GM18507 (cell line): ENCODE results near the gene ZNF280D.
A peak's percentile ranks its signal among the peaks of the same experiment; 100 is the strongest.
"Not testable (repeated sequence)": the region's sequence is repeated elsewhere in the genome, so short reads cannot be mapped to it uniquely, and the experiment has no call there.

Source experiments
- DNase-seq: peaks from one replicate; pipeline ENCODE4 v3.0.0; 2011; ENCODE audit warnings: low read depth; ENCODE audit not compliant: insufficient read length; ENCODE audit errors: extremely low spot score
- FAIRE-seq: peaks from 2 replicates; lab custom pipeline; 2011; peaks lifted over from hg19 to GRCh38; lab: Jason Lieb, UNC

ZNF280D gene, protein sequence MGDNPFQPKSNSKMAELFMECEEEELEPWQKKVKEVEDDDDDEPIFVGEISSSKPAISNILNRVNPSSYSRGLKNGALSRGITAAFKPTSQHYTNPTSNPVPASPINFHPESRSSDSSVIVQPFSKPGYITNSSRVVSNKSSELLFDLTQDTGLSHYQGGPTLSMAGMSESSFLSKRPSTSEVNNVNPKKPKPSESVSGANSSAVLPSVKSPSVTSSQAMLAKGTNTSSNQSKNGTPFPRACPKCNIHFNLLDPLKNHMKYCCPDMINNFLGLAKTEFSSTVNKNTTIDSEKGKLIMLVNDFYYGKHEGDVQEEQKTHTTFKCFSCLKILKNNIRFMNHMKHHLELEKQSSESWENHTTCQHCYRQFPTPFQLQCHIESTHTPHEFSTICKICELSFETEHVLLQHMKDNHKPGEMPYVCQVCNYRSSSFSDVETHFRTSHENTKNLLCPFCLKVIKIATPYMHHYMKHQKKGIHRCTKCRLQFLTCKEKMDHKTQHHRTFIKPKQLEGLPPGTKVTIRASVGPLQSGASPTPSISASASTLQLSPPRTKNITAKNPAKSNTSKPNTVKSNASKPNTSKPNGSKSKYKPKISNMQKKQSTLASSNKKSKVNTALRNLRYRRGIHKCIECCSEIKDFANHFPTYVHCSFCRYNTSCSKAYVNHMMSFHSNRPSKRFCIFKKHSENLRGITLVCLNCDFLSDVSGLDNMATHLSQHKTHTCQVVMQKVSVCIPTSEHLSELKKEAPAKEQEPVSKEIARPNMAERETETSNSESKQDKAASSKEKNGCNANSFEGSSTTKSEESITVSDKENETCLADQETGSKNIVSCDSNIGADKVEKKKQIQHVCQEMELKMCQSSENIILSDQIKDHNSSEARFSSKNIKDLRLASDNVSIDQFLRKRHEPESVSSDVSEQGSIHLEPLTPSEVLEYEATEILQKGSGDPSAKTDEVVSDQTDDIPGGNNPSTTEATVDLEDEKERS

DNA sequence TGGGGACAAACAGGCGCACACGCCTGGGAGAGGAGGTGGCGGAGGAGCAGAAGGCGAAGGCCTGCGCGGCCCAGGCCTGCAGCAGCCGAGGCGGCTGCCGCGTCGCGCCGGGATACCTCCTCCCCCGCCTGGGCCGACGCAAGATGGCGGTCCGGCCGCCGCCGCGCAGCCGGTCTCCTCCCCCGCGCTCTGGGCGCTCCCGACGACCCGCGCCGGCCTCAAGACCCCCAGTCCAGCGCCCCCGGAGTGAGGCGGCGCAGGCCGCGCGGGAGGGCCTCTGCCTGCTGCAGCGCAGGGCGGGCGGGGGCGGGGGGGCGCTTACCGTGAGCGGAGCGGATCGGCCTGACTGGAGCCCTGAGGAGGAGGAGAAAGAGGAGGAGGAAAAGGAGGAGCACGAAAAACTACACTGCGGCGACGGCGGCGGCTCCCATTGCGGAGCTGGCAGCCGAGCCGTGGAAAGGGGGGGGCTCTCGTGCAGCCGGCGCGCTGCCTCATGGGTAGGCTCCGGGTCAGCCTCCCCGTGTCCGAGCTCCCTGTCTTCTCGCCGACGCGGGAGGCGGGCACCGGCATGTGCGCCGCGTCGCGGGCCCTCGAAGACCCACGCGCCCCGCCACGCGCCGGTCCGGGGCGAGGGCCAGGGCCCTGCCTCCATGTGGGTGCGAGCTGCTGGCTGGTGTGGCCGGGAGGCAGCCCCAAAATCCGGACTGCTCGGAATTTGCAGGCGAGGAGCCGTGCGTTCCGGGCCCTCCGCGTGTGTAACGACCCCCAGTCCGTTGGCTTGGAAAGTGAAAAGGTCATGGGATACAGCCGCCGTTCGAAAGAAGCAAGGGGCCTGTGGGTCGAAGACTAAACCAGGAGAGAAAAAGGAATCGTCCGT lies at the start of gene ZNF280D:
Gene ZNF280D (minus strand): TSS at position 374 of the 877 bp plus-strand sequence. CDS start 26,400 bp downstream, outside the sequence.
- FAIRE-seq (peak; percentile 67), DNase-seq (peak; percentile 77)

DNA sequence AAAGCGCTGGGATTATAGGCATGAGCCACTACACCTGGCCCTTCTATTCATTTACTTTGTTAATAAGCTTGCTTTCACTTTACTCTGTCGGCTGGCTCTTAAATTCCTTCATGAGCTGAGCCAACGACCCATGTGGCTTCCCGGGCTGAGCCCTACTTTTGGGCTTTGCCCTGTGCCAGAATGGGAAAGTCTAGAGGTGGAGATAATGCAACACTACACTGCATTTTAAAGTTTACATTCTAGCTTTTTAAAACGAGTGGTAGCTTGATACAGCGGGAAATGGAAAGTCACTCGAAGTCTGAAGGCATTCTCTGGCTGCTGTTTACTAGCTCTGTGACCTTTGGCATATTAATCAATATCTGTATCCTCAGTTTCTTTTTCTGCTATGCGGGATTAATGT lies 49.0 kb upstream of the ZNF280D start:
- no peak for FAIRE-seq

DNA sequence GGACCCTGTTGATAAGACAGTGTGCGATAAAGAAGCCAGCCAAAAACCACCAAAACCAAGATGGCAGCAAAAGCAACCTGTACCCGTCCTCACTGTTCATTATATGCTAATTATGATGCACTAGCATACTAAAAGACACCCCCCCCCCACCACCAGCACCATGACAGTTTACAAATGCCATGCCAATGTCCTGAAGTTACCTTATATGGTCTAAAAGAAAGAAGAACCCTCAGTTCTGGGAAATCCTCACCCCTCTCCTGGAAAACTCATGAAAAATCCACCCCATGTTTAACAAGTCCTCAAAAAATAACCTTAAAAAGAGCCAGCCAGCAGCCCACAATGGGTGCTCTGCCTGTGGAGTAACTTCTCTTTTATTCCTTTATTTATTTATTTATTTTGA lies 48.4 kb upstream of the ZNF280D start:
- DNase-seq = no peak
- FAIRE-seq = no peak

More for the DNA sequence above, 49.0 kb upstream of the ZNF280D start:
- DNase-seq = no peak

DNA sequence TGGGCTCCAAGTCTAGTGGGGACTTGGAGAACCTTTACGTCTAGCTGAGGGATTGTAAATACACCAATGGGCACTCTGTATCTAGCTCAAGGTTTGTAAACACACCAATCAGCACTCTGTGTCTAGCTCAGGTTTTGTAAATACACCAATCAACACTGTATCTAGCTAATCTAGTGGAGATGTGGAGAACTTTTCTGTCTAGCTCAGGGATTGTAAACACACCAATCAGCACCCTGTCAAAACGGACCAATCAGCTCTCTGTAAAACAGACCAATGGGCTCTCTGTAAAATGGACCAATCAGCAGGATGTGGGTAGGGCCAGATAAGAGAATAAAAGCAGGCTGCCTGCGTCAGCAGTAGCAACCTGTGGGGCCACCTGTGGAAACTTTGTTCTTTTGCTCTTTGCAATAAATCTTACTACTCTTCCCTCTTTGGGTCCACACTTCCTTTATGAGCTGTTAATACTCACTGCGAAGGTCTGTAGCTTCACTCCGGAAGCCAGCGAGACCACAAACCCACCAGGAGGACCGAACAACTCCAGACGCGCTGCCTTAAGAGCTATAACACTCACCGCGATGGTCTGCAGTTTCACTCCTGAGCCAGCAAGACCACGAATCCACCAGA lies 46.9 kb upstream of the ZNF280D start:
- not testable (repeated sequence) for FAIRE-seq

DNA sequence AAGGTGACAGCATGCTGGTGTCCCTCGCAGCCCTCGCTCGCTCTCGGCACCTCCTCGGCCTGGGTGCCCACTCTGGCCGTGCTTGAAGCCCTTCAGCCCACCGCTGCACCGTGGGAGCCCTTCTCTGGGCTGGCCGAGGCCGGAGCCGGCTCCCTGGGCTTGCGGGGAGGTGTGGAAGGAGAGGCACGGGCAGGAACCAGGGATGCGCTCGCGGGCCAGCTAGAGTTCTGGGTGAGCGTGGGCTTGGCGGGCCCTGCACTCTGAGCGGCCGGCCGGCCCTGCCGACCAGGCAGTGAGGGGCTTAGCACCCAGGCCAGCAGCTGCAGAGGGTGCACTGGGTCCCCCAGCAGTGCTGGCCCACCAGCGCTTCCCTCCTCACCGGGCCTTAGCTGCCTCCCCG lies 46.1 kb upstream of the ZNF280D start:
- FAIRE-seq = not testable (repeated sequence)

More for the DNA sequence above, 46.9 kb upstream of the ZNF280D start:
- not testable (repeated sequence) for DNase-seq

DNA sequence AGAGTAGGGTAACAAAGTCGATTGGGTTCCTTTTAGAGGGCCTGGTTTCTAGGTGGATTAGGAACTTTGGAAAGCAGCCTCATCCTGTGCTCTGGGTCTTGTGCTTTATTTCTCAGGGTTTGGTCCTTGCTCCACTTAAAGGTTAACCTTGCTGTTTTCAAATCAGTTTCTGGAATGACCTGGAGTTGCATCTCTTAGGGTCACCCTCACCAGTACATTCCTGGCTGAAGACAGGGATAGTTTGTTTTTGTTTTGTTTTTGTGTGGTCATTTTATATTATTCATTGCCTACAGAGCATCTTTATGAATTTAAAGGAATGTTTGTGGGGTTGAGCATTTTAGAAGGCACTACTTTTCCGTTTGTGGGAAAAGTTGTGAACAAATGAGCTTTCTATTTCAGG lies 45.5 kb upstream of the ZNF280D start:
- DNase-seq (no peak), FAIRE-seq (no peak)

More for the DNA sequence above, 46.1 kb upstream of the ZNF280D start:
- not testable (repeated sequence) for DNase-seq

DNA sequence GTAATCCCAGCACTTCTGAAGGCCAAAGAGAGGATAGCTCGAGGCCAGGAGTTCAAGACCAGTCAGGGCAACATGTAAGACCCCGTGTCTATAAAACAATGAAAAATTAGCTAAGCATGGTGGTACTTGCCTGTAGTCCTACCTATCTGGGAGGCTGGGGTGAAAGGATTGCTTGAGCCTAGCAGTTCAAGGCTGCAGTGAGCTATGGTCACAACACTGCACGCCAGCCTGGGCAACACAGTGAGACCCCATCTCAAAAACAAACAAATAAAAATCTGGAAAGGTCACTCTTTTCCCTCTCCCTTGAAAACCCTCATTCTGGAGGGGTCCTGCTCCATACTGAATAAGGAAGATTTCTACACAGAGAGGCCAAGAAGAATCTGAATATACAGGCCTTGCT lies 43.5 kb upstream of the ZNF280D start:
- FAIRE-seq (no peak), DNase-seq (no peak)

DNA sequence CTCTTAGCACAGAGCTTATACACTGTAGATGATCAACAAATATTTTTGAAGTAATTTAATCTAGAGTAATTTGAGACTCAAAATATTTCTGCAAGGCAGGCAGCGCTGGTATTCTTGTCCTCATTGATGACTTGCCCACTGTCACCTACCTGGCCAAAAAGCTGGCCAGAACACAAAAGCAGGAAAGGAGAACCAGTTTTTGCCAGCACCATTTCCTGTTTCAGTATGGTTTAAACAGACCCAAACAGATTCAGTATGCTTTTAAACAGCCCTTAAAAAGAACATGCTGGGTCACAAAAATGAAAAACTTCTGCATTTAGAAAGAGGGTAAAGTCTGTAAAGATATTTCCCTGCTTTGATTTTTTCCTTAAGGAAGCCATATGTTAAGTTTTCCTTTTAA lies 42.3 kb upstream of the ZNF280D start:
- DNase-seq (no peak), FAIRE-seq (no peak)

DNA sequence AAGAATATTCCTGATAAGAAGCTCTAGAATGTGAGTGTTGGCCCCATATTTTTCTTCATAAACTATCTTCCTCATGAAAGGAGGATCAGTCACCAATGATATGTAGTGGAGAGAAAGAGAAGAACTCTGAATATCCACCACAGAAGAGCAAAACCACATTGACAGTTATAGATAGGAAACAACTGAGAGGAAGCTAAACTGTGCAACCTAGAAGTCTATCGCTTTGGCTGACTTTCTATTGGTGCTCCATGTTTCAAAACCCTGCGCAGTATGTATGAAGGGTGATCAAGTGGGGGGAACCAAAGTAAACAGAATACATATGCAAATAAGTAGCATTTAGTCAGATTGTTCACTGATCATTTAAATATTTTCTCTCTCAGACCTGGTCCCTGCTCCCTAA lies 41.0 kb upstream of the ZNF280D start:
- FAIRE-seq = no peak

DNA sequence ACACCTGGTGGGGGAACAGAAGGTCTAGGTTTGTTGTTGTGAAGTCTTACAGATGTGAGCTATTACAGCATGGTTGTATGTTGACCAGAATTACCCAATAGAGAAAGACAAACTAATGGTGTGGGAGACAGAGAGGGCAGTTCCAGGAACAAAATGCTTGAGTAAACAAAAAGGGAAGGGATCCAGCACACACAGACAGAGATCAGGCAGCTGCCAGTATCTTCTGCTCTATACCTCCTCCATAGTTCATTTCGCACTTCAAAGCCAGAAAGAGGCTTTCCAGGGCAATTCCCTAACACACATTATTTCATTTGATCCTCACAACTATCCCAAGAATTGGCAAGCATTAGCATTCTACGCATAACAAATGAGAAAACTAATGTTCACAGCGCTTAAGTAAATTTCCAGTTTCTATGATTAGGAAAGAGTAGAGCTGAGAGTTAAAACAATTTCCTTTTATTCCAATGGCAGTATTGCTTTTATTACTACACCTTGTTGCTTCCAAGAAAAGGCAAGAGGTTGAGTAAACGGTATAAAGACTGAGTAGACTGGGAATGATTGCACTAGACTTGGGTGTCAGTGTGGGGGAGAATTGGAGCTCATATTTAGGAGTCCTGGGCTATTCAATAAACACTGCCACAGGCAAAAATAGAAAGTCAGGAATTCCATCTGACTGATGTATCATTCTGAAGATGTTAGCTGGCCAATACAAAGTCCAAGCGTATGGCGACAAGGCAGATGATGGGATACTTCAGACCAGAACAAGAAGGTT lies 39.7 kb upstream of the ZNF280D start:
- DNase-seq = no peak
- no peak for FAIRE-seq

More for the DNA sequence above, 41.0 kb upstream of the ZNF280D start:
- DNase-seq = no peak

DNA sequence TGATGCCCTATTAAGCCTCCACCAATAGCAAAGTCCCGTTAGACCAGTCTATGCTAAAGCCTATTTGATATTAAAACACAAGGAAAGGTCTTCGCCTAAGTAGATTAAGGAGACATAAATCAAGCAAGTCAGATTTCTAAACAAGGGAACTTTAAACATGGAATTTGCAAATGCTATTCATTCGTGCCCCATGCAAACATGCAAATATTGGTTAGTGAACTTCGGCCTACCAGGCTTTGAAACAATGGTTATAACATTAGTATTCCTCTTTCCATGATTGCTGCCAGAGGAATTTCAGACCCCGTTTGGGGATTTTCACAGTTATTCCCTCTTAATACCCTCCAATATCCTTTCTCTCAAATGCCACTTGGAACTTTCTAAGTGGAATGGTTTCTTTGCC lies 36.9 kb upstream of the ZNF280D start:
- FAIRE-seq (no peak), DNase-seq (no peak)

DNA sequence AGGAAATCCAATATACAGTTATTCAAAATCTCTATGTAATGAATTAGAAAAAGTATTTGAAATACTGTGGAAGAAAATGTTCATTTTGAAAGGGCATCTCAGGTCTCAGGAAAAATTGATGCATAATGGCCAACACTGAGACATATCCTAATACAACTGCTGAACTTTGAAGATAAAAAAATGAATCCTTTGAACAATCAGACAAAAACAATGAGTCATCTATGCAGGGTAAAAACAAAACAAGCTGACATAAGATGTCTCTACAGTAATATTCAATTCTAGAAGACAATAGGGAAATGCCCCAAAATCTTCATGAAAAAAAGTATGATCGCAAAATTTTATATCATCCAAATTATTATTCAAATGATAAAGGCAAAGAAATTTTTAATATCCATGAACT lies 34.0 kb upstream of the ZNF280D start:
- DNase-seq (no peak), FAIRE-seq (no peak)

DNA sequence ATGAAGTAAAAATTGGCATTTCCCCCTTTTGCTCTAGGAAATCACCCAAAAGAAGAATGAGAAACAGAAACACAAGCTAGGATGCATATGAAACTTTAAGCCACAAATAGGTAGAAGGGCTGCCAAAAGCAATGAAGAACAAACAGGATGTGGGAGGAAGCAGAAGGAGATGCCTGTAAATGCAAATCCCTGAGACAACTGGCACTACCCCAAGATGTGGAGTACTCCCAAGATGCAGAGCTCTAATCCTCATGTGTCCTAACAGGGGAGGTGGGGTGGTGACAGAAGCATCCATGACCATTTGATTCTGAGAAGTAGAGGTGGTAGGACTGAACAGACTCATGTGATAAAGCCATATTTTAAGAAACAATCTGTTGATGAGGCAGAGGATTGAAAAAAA lies 31.9 kb upstream of the ZNF280D start:
- DNase-seq (no peak), FAIRE-seq (peak; percentile 29)

DNA sequence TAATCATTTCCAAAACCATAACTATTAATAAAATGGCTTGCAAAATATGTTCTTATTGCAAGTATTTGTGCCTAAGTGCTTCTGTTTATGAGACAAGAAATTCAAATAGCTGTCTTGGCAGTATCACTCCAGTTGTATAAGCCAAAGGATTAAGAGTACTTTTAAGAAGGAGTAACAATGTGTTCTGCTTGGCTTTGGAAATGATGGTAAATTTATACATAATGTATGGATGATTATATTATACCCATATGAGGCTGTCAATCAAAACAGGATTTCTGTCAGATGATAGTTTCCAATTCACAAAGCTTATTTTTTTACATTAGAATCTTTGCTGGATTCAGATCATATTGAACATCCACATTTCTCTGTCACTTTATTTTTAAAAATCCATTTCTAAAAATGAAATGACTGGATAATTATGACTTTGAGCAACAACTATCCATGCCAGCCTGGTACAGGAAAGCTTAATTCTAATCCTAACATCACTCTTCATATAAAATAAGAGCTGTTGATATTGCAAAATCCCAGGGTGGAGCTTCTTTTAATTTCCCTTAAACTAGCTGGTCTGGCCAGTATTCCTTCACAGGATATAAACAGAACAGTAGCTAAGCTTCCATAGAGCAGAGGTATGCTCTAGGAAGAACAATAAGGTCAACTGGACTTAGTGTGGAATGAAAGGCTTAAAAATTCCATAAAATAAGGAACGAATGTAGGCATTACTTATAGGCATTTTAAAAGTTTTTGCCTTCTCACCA lies 30.0 kb upstream of the ZNF280D start:
- FAIRE-seq (no peak), DNase-seq (no peak)

DNA sequence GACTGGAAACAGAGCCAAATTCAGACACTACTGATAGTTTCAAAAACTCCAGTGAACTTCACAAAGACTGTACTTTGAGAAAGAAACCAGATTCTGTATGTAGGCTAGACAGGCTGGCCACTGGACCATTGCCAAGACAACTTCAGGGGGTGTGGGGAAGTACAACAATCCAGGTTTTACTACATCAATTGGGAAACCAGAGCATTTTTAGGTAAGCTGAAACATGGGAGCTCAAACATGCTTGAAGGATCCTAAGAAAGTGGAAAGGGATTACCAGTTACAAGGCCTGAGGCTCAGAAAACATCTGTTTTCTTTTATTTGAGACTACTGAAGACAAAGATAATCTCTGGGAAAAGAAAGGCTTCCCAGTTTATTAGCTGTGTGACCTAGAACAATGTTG lies 26.9 kb upstream of the ZNF280D start:
- FAIRE-seq = no peak
- DNase-seq = no peak

DNA sequence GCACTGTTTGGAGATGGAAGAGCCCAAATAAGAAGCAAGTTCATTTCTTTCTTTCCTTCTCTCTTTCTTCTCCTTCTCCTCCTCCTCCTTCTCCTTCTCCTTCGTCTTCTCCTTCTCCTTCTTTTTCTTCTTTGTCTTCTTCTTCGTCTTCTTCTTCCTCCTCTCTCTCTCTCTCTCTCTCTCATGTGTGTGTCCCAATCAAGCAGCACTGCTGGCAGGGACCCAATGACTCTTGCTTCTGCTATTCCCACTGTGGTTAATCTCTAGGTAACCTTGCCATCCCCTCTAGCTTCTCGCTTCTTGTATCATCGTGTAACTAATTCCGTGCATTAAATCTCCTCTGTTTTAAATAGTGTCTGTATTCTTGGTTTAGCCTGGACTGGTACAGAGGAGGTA lies 26.1 kb upstream of the ZNF280D start:
- FAIRE-seq (no peak), DNase-seq (no peak)

DNA sequence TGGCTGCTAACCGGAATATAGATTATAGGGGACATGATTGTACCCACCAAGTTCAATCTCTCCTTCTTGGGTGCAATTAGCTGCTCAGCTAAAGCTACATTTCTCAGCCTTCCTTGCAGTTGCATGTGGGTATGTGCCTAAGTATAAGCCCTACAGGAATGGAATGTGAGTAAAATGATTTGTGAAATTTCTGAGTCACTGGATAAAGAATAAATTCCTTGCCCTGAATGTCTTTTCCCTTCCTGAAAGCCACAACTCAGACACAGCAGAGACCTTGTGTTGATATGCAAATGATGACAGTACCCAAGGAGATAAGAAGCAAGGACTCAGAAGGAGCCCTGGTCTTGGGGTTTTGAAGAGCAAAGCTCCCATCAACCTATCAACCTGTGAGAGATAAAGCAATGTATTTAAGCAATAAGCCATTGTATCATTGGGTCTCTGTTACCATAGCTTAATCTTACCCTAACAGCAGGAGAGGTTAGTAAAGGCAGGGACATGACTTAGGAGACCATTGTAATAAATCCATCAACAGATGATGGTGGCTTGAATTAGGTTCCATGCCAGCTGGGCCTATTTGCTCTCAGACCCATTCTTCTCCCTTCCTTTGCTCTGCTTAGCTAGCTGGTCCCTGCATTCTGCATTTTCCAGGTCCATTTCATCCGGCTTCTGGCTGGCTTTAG lies 25.6 kb upstream of the ZNF280D start:
- no peak for FAIRE-seq
- no peak for DNase-seq
